Stimulated activated naive CD4-positive, alpha-beta T cell (primary cell): ENCODE measurements around the gene KISS1R.
"Not testable (repeated sequence)": the region's sequence is repeated elsewhere in the genome, so short reads cannot be mapped to it uniquely, and the experiment has no call there.

Experiments used
- DNase-seq, 6 experiments: peaks; one replicate each; lab custom pipeline; 2025; lab: John Stamatoyannopoulos, UW

Gene KISS1R

GRCh38 chr19:952680-953444 is 35.7 kb downstream of the KISS1R start:
- no peak for DNase-seq

- no peak for DNase-seq
These were observed 36.5 kb downstream of the KISS1R start for GRCh38 chr19:953445-954271.

GRCh38 chr19:954272-954671 is 37.1 kb downstream of the KISS1R start:
- DNase-seq = no peak

GRCh38 chr19:954672-955494 is 37.8 kb downstream of the KISS1R start:
- no peak for DNase-seq

- DNase-seq = no peak
These were observed 39.0 kb downstream of the KISS1R start for GRCh38 chr19:955803-956765.

- no peak for DNase-seq
These were observed 39.8 kb downstream of the KISS1R start for GRCh38 chr19:956766-957440.

GRCh38 chr19:957578-957977 is 40.4 kb downstream of the KISS1R start:
- not testable (repeated sequence) for DNase-seq

- DNase-seq = no peak
These were observed 42.1 kb downstream of the KISS1R start for GRCh38 chr19:958967-959855.

- DNase-seq = no peak
These were observed 42.9 kb downstream of the KISS1R start for GRCh38 chr19:960020-960419.

GRCh38 chr19:960601-960938 is 43.4 kb downstream of the KISS1R start:
- DNase-seq = no peak

GRCh38 chr19:961866-962620 is 44.9 kb downstream of the KISS1R start:
- DNase-seq = no peak

- DNase-seq = no peak
These were observed 45.7 kb downstream of the KISS1R start for GRCh38 chr19:962683-963400.

GRCh38 chr19:963486-963951 is 46.4 kb downstream of the KISS1R start:
- no peak for DNase-seq

GRCh38 chr19:964116-964520 is 47.0 kb downstream of the KISS1R start:
- no peak for DNase-seq

GRCh38 chr19:964761-965694 is 47.9 kb downstream of the KISS1R start:
- DNase-seq = no peak

GRCh38 chr19:966485-967088 is 49.5 kb downstream of the KISS1R start:
- no peak for DNase-seq
